ENCODE measurements around the gene OGN. TPM values are rescaled to one million over a fixed set of nuclear protein-coding genes. Genes with fewer than 3 reads are reported as not detected.
A peak's percentile ranks its signal among the peaks of the same experiment; 100 is the strongest.

OGN gene, protein sequence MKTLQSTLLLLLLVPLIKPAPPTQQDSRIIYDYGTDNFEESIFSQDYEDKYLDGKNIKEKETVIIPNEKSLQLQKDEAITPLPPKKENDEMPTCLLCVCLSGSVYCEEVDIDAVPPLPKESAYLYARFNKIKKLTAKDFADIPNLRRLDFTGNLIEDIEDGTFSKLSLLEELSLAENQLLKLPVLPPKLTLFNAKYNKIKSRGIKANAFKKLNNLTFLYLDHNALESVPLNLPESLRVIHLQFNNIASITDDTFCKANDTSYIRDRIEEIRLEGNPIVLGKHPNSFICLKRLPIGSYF
- 10 to 100 TPM in 5 of 9 donors, 1 to 10 TPM in 4; 2.8 to 65.4 (median 11.9) TPM for total RNA-seq
- 1 to 10 TPM; 2.1 to 3.5 TPM for polyA plus RNA-seq
- long read RNA-seq, donor 1, partial matches to known transcripts, result 2 of 6 reads
- long read RNA-seq, donor 1, other reads (novel, unspliced or antisense), result 2 of 6 reads
- long read RNA-seq, donor 2, partial matches to known transcripts, result 4 of 7 reads
- long read RNA-seq, donor 2, other reads (novel, unspliced or antisense), result 3 of 7 reads
- long read RNA-seq, donor 3, partial matches to known transcripts, result 4 of 7 reads
- long read RNA-seq, donor 3, other reads (novel, unspliced or antisense), result 0 of 7 reads

DNA sequence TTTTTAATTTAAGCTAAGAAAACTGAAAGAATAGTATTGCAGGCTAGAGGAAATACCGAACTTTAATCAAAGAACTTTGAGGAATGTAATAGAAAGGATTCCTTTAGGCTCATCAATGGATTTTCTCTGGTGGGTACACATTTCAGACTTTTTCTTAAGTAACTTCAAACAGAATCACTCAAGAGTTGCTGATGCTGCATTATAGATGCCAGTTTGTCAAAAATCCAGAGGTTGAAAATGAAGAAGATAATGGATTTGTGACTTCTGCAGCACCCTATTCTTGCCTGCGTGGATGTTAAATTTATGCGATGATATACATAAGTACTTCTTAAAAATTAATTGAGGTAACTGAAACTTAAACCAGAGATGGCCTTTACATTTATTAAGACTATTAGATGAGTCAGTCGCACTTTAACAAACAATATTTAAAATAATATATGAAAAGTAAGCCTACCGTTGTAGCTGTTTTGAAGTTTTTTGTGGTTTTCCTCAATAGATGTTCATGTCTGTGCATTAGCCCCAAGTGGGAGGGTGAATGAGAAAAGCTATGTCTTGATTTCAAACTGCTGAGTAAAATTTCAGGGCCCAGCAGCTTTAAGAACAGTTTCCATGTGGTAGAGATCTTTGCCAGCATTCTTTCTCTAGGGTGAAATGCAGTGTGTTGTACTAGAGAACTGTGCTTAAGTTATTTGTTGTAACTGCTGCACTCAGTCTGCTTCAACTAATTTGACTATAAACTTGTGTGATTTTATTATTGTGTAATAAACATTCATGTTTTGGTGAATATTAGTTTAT, at the start of gene OGN:
TSS of gene OGN (minus strand) at position 537 of the 795 bp plus-strand sequence. CDS start 1,171 bp downstream, outside the sequence.
- intact Hi-C loops (cut with DNase I), result no loop called here
- H3K4me1 ChIP-seq, result peaks cover 0 to 18% (median 0%) of the 10 kb centered on the region in 12 donors
- no peak for ATAC-seq

DNA sequence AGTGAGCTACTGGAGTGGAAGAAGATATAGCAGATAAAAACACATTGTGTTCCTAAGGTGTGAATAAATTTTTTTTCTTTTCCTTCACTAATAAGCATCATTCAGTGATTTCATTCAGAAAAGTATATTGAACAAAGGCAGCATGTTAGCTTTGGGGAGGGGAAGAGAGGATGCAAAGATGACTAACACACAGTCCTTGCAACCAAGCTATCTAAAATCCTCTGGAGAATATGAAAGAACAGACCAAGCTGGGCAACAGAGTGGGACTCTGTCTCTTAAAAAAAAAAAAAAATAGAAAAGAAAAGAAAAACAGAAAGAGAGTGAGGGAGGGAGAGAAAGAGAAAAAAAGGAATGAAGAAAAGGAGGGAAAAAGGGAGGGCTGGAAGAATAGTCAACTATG, 42.2 kb upstream of the OGN start:
- TF ChIP-seq, protein P1, sequence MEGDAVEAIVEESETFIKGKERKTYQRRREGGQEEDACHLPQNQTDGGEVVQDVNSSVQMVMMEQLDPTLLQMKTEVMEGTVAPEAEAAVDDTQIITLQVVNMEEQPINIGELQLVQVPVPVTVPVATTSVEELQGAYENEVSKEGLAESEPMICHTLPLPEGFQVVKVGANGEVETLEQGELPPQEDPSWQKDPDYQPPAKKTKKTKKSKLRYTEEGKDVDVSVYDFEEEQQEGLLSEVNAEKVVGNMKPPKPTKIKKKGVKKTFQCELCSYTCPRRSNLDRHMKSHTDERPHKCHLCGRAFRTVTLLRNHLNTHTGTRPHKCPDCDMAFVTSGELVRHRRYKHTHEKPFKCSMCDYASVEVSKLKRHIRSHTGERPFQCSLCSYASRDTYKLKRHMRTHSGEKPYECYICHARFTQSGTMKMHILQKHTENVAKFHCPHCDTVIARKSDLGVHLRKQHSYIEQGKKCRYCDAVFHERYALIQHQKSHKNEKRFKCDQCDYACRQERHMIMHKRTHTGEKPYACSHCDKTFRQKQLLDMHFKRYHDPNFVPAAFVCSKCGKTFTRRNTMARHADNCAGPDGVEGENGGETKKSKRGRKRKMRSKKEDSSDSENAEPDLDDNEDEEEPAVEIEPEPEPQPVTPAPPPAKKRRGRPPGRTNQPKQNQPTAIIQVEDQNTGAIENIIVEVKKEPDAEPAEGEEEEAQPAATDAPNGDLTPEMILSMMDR (IDR thresholded peaks at IDR 0.05), result no peak
- TF ChIP-seq POLR2A (IDR thresholded peaks at IDR 0.05), result no peak

More for the DNA sequence above, at the start of gene OGN:
- H3K27me3 ChIP-seq, result no peaks in the 10 kb centered on the region
- H3K27ac ChIP-seq, result peak within 1 kb of the TSS in 10 of 12 donors; percentile 9 to 80 (median 35)
- TF ChIP-seq, protein P1 (IDR thresholded peaks at IDR 0.05), result no peak
- no peak for TF ChIP-seq POLR2A (IDR thresholded peaks at IDR 0.05)
- peaks cover 0 to 4% (median 0%) of the 10 kb centered on the region in 9 donors for H3K36me3 ChIP-seq
- 67 to 85% (median 79%) methylated on average over 5 of the region's 5 CpGs for WGBS, 4 donors
- no peak for DNase-seq
- H3K4me3 ChIP-seq, result peak within 1 kb of the TSS in 9 of 12 donors; percentile 18 to 51 (median 35)
- no peaks in the 10 kb centered on the region for H3K9me3 ChIP-seq

DNA sequence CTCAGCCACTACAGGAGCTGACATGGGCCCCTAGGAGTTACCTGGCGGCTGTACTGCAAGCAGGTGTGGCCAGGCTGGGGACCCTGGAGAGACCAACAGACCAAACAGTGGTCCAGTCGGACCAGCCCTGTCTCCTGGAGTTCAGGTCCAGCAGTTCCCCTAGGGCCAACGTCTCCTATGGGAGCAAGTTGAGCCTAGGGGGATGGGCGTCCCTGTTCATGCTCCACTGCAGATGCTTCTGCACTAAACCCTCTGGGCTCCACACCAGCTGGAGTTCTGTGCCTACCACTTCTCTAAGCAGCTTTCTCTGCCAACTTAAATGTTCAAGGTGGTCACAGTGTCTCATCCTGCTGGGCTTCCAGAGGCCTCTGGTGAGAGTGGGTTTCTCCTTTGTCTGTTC, 40.5 kb upstream of the OGN start:
- intact Hi-C loops (cut with DNase I), result loop anchor here in 2 of 10 donors (10.0 kb wide), 2 partner anchors 80 to 310 kb away; no protein-coding TSS in a partner anchor
- no peak for TF ChIP-seq POLR2A (IDR thresholded peaks at IDR 0.05)
- TF ChIP-seq, protein P1 (IDR thresholded peaks at IDR 0.05), result no peak
- Histone ChIP-seq H3K27me3 (no peaks in the 10 kb centered on the region), H3K27ac (no peak overlapping the region), H3K4me1 (peaks cover 0 to 2% (median 0%) of the 10 kb centered on the region in 12 donors), H3K4me3 (no peak overlapping the region), H3K36me3 (no peaks in the 10 kb centered on the region), H3K9me3 (peaks cover 0 to 3% (median 0%) of the 10 kb centered on the region in 12 donors)
- 92 to 100% (median 93%) methylated on average over 1 to 4 of the region's 4 CpGs for WGBS, 4 donors
- no peak for ATAC-seq
- DNase-seq, result no peak

More for the DNA sequence above, 42.2 kb upstream of the OGN start:
- intact Hi-C loops (cut with DNase I), result loop anchor here in 2 of 10 donors (10.0 kb wide), 2 partner anchors 78 to 312 kb away; no protein-coding TSS in a partner anchor
- Histone ChIP-seq H3K9me3 (peaks cover 0 to 5% (median 0%) of the 10 kb centered on the region in 12 donors), H3K36me3 (no peaks in the 10 kb centered on the region), H3K4me1 (peaks cover 0 to 2% (median 0%) of the 10 kb centered on the region in 12 donors), H3K27me3 (no peaks in the 10 kb centered on the region), H3K4me3 (no peak overlapping the region), H3K27ac (no peak overlapping the region)
- no peak for ATAC-seq
- no peak for DNase-seq
